B cell (primary cell): ENCODE measurements around the gene TMEM45B. TPM values are rescaled to one million over a fixed set of nuclear protein-coding genes. Genes with fewer than 3 reads are reported as not detected.

Experiments used
- ATAC-seq: fragments of 200-7000 bp; cut with Tn5 transposase; one replicate; pipeline ENCODE4 v1.10.0; 2021; ENCODE audit warnings: low read depth, mild to moderate bottlenecking, moderate number of reproducible peaks, moderate library complexity
- CTCF ChIA-PET: fragments of 350-600 bp; sonication (Branson Sonifier 250); formaldehyde crosslinking; loops from one replicate; lab custom pipeline; 2021; ENCODE audit warnings: antibody characterized with exemption, inconsistent platforms; lab: Charles Lee
- POLR2A ChIA-PET: fragments of 350-600 bp; sonication (Branson Sonifier 250); formaldehyde crosslinking; loops from one replicate; lab custom pipeline; 2021; ENCODE audit warnings: antibody characterized with exemption; lab: Charles Lee
- DNase-seq: peaks from one replicate; pipeline ENCODE4 v3.0.0; 2013
- H2AFZ ChIP-seq: 2 replicates; pipeline ENCODE4 v1.6.1; 2012; ENCODE audit warnings: mild to moderate bottlenecking, low read depth, low read length; ENCODE audit not compliant: insufficient read depth, poor library complexity, severe bottlenecking
- H3K27ac ChIP-seq, 2 donors: 1 replicate in 1 of 2; 2 replicates in 1 of 2; pipeline ENCODE4 v1.5.1; 2012 to 2013; ENCODE audit warnings: low read length in 2 of 2, mild to moderate bottlenecking in 2 of 2, moderate library complexity in 1 of 2
- H3K27me3 ChIP-seq, 4 experiments: fragments of 200-600 bp in 1 of 4; sonication (generic) in 1 of 4; replicated peaks in 1 of 4; 1 replicate in 2 of 4; 2 replicates in 2 of 4; pipeline versions ENCODE4 v1.6.1 to v1.7.0; 2013 to 2016; ENCODE audit warnings: low read length in 3 of 4, mild to moderate bottlenecking in 2 of 4, mixed read lengths in 1 of 4, moderate library complexity in 1 of 4; ENCODE audit not compliant: insufficient read depth in 4 of 4, control insufficient read depth in 3 of 4; ENCODE audit errors: control extremely low read depth in 1 of 4
- H3K36me3 ChIP-seq, 2 experiments: replicated peaks in 1 of 2; 1 replicate in 1 of 2; 2 replicates in 1 of 2; pipeline versions ENCODE4 v1.6.1 to v1.7.1; 2013; ENCODE audit warnings: low read length in 1 of 2; ENCODE audit not compliant: insufficient read depth in 2 of 2, control insufficient read depth in 1 of 2; ENCODE audit errors: control extremely low read depth in 1 of 2, extremely low read depth in 1 of 2
- H3K4me1 ChIP-seq, 2 donors: fragments of 200-600 bp in 1 of 2; sonication (generic) in 1 of 2; 1 replicate in 1 of 2; 2 replicates in 1 of 2; pipeline versions ENCODE4 v1.5.1 to v1.6.1; 2013 to 2017; ENCODE audit warnings: low read length in 2 of 2; ENCODE audit not compliant: control insufficient read depth in 2 of 2, insufficient read depth in 2 of 2
- H3K4me2 ChIP-seq: replicated peaks from 2 replicates; pipeline ENCODE3; 2012; ENCODE audit warnings: mild to moderate bottlenecking, low read depth, low read length; ENCODE audit not compliant: poor library complexity, severe bottlenecking
- H3K4me3 ChIP-seq, 5 experiments: fragments of 200-600 bp in 1 of 5; sonication (generic) in 1 of 5; 1 replicate in 3 of 5; 2 replicates in 2 of 5; pipeline versions ENCODE4 v1.5.1 to v1.7.0; 2011 to 2016; ENCODE audit warnings: low read length in 4 of 5, mild to moderate bottlenecking in 4 of 5, low read depth in 2 of 5, control low read depth in 1 of 5, moderate library complexity in 1 of 5; ENCODE audit not compliant: insufficient read depth in 1 of 5; ENCODE audit errors: control extremely low read depth in 1 of 5, extremely low read depth in 1 of 5
- H3K79me2 ChIP-seq: fragments of 200-600 bp; sonication (generic); one replicate; pipeline ENCODE4 v1.6.0; 2016; ENCODE audit warnings: low read length; ENCODE audit not compliant: control insufficient read depth, insufficient read depth
- H3K9ac ChIP-seq: fragments of 200-600 bp; sonication (generic); 2 replicates; pipeline ENCODE4 v1.6.1; 2017; ENCODE audit warnings: mild to moderate bottlenecking, low read length, moderate library complexity
- H3K9me3 ChIP-seq, 3 donors: one replicate each; pipeline versions ENCODE4 v1.6.1 to v1.7.1; 2013; ENCODE audit warnings: low read length in 2 of 3; ENCODE audit not compliant: control insufficient read depth in 2 of 3, insufficient read depth in 1 of 3; ENCODE audit errors: control extremely low read depth in 1 of 3
- H4K20me1 ChIP-seq: 2 replicates; pipeline ENCODE4 v1.6.0; 2012; ENCODE audit warnings: mild to moderate bottlenecking, low read length; ENCODE audit not compliant: insufficient read depth, control insufficient read depth, poor library complexity, severe bottlenecking
- H3K27ac Mint-ChIP-seq: one replicate; pipeline ENCODE4 v1.8.0; 2021; ENCODE audit warnings: mixed read lengths
- H3K27me3 Mint-ChIP-seq: one replicate; pipeline ENCODE4 v1.8.0; 2021; ENCODE audit warnings: mixed read lengths
- H3K4me1 Mint-ChIP-seq: one replicate; pipeline ENCODE4 v1.8.0; 2021; ENCODE audit warnings: mixed read lengths
- H3K4me3 Mint-ChIP-seq: one replicate; pipeline ENCODE4 v1.8.0; 2021; ENCODE audit warnings: mixed read lengths
- H3K9me3 Mint-ChIP-seq: one replicate; pipeline ENCODE4 v1.8.0; 2022; ENCODE audit warnings: mixed read lengths; ENCODE audit not compliant: insufficient read depth
- CTCF ChIP-seq: fragments of 200-600 bp; IDR thresholded peaks from one replicate; pipeline ENCODE4 v1.8.0; 2022; ENCODE audit warnings: antibody characterized with exemption, mild to moderate bottlenecking
- EZH2 ChIP-seq: IDR thresholded peaks from 2 replicates; pipeline ENCODE4 v1.6.1; 2012; ENCODE audit warnings: borderline replicate concordance, low read depth, mild to moderate bottlenecking, moderate library complexity, low read length; ENCODE audit not compliant: insufficient read depth, poor library complexity, severe bottlenecking
- WGBS: methylation state at CpG from one replicate; pipeline ENCODE4 v1.1.5; 2013; ENCODE audit warnings: missing lambda C conversion rate; ENCODE audit not compliant: insufficient coverage; 5-methylcytosine and 5-hydroxymethylcytosine counted together
- intact Hi-C: fragments of 100-400 bp; cut with micrococcal nuclease; formaldehyde crosslinking; loops from one replicate; pipeline ENCODE4 v1.10.0; 2022
- polyA plus RNA-seq: library from polyadenylated mRNA; depleted of rRNA; stranded (reverse); fragments of >200 nt; gene quantifications from 2 replicates; pipeline ENCODE4 v1.2.3, GENCODE V29; 2012
- total RNA-seq, 2 donors: library from RNA; stranded (reverse); fragments of 120-200 nt in 1 of 2; gene quantifications; 1 replicate in 1 of 2; 2 replicates in 1 of 2; pipeline versions ENCODE4 v1.2.3 to v1.2.4, GENCODE V29; 2013 to 2022

TMEM45B gene
- total and polyA plus RNA-seq, 2 donors (not counting 1 experiment from before 2014, with no cell fraction given) = not detected

DNA sequence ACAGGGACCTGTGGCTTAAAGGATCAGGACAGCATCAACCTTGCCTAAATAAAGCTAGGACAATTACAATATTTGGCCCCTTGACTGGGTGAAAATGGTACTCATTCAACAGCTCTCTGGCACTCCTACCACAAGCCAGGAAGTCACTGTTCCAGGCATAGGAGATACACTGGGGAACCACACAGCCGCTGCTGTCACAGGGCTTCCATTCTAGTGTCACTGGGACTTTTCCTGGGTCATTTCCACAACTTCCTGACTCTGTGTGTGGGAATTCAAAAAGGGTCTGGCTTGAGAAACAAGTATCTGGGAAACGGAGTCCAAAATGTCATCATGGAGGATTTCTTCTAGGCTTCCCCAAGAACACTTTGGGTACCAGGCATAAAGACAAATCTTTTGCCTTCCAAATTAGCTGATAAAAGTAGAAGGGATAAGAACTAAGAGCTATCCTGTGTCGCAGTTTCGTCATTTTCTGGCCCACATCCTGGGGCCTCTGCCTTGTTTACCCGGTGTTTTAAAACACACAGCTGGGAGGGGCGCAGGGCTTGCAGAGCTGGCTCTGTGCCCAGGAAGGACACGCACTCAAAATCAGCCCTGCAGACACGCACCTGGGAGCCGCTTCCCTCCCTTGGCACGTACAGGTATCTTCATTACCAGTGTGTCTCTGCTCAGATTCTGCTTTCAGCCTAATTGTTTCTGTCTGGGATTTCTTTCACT is 38.0 kb downstream of the TMEM45B start:
- ChIA-PET CTCF (no interaction called here), POLR2A (no interaction called here)
- Mint-ChIP-seq H3K9me3 (no peaks in the 10 kb centered on the region), H3K4me3 (no peak overlapping the region), H3K27me3 (peaks cover 8% of the 10 kb centered on the region), H3K27ac (no peak overlapping the region), H3K4me1 (no peaks in the 10 kb centered on the region)
- ATAC-seq (no peak), DNase-seq (no peak)
- Histone ChIP-seq H3K4me1 (no peaks in the 10 kb centered on the region), H3K36me3 (peaks cover 0 to under 1% of the 10 kb centered on the region in 2 experiments), H3K79me2 (no peaks in the 10 kb centered on the region), H4K20me1 (no peaks in the 10 kb centered on the region), H2AFZ (no peak overlapping the region), H3K4me3 (no peak overlapping the region), H3K27ac (no peak overlapping the region), H3K4me2 (no peak overlapping the region), H3K27me3 (no peaks in the 10 kb centered on the region), H3K9ac (no peak overlapping the region), H3K9me3 (no peaks in the 10 kb centered on the region)
- TF ChIP-seq CTCF (no peak), EZH2 (no peak)
- 40% methylated on average over 8 of the region's 10 CpGs for WGBS
- intact Hi-C loops = no loop called here

GRCh38 chr11:129854232-129854805 is 38.7 kb downstream of the TMEM45B start:
- Histone ChIP-seq H3K27me3 (no peaks in the 10 kb centered on the region), H3K4me2 (no peak overlapping the region), H4K20me1 (no peaks in the 10 kb centered on the region), H3K27ac (no peak overlapping the region), H3K9ac (no peak overlapping the region), H3K9me3 (no peaks in the 10 kb centered on the region), H3K4me3 (no peak overlapping the region), H3K79me2 (no peaks in the 10 kb centered on the region), H2AFZ (no peak overlapping the region), H3K4me1 (no peaks in the 10 kb centered on the region), H3K36me3 (peaks cover 0 to 3% of the 10 kb centered on the region in 2 experiments)
- no peaks in the 10 kb centered on the region for H3K9me3 Mint-ChIP-seq
- 93% methylated on average over 6 of the region's 7 CpGs for WGBS
- no peak overlapping the region for H3K27ac Mint-ChIP-seq
- no peak overlapping the region for H3K4me3 Mint-ChIP-seq
- H3K27me3 Mint-ChIP-seq = peaks cover 8% of the 10 kb centered on the region
- TF ChIP-seq EZH2 (no peak), CTCF (no peak)
- ChIA-PET CTCF (no interaction called here), POLR2A (no interaction called here)
- no peaks in the 10 kb centered on the region for H3K4me1 Mint-ChIP-seq
- DNase-seq (no peak), ATAC-seq (no peak)
- intact Hi-C loops = no loop called here
